Stimulated activated CD8-positive, alpha-beta memory T cell treated with anti-CD3 and anti-CD28 coated beads, Interleukin-4, amount 100 ng/mL, for 4 hours (primary cell): ENCODE data around the gene DLGAP1.
"Not testable (repeated sequence)": the region's sequence is repeated elsewhere in the genome, so short reads cannot be mapped to it uniquely, and the experiment has no call there.

Source experiments
- DNase-seq, 2 donors: peaks; one replicate each; pipeline ENCODE4 v3.0.0-alpha.2; 2020; ENCODE audit warnings: low read depth in 2 of 2, low spot score in 1 of 2

The DLGAP1 gene

GRCh38 chr18:3610188-3610708, 844.9 kb downstream of the DLGAP1 start:
- DNase-seq, result no peak

GRCh38 chr18:3608488-3608887, 846.6 kb downstream of the DLGAP1 start:
- DNase-seq, result no peak

- not testable (repeated sequence) for DNase-seq
Measured at GRCh38 chr18:3608099-3608453, 847.0 kb downstream of the DLGAP1 start.

GRCh38 chr18:3607309-3608098, 847.6 kb downstream of the DLGAP1 start:
- DNase-seq, result no peak

GRCh38 chr18:3606863-3607262, 848.2 kb downstream of the DLGAP1 start:
- DNase-seq, result not testable (repeated sequence)

GRCh38 chr18:3605954-3606443, 849.1 kb downstream of the DLGAP1 start:
- DNase-seq, result no peak

- DNase-seq, result no peak
Measured at GRCh38 chr18:3605486-3605952, 849.6 kb downstream of the DLGAP1 start.

GRCh38 chr18:3604498-3605408, 850.4 kb downstream of the DLGAP1 start:
- DNase-seq, result no peak

- DNase-seq, result no peak
Measured at GRCh38 chr18:3604235-3604497, 850.9 kb downstream of the DLGAP1 start.

- no peak for DNase-seq
Measured at GRCh38 chr18:3603421-3604234, 851.5 kb downstream of the DLGAP1 start.

GRCh38 chr18:3601106-3601755, 853.9 kb downstream of the DLGAP1 start:
- not testable (repeated sequence) for DNase-seq

GRCh38 chr18:3599861-3600260, 855.2 kb downstream of the DLGAP1 start:
- DNase-seq, result no peak

GRCh38 chr18:3599195-3599594, 855.9 kb downstream of the DLGAP1 start:
- DNase-seq, result no peak

- DNase-seq, result no peak
Measured at GRCh38 chr18:3598581-3598980, 856.5 kb downstream of the DLGAP1 start.

GRCh38 chr18:3597409-3598357, 857.4 kb downstream of the DLGAP1 start:
- DNase-seq, result no peak

GRCh38 chr18:3596637-3597384, 858.3 kb downstream of the DLGAP1 start:
- DNase-seq, result no peak

- no peak for DNase-seq
Measured at GRCh38 chr18:3596324-3596636, 858.8 kb downstream of the DLGAP1 start.

- no peak for DNase-seq
Measured at GRCh38 chr18:3595369-3596273, 859.5 kb downstream of the DLGAP1 start.
